Psoas muscle (tissue), 8 donors: ENCODE results near the gene TEP1. TPM values are rescaled to one million over a fixed set of nuclear protein-coding genes. Genes with fewer than 3 reads are reported as not detected.

Source experiments
- ATAC-seq, 4 donors: fragments of 200-7000 bp; cut with Tn5 transposase; one replicate each; pipeline ENCODE4 v1.9.1; 2020; ENCODE audit warnings: moderate library complexity in 3 of 4, mild to moderate bottlenecking in 2 of 4
- DNase-seq, 2 donors: peaks; one replicate each; pipeline ENCODE4 v3.0.0-alpha.2; 2020
- H3K27ac ChIP-seq: fragments of 200-600 bp; one replicate; pipeline ENCODE4 v1.8.0; 2022
- H3K27me3 ChIP-seq, 3 donors: fragments of 200-600 bp in 1 of 3; one replicate each; pipeline versions ENCODE4 v1.6.1 to v1.8.0; 2013 to 2022; ENCODE audit warnings: low read length in 2 of 3, mild to moderate bottlenecking in 2 of 3, moderate library complexity in 1 of 3; ENCODE audit not compliant: insufficient read depth in 3 of 3
- H3K36me3 ChIP-seq, 2 donors: fragments of 200-600 bp in 1 of 2; one replicate each; pipeline versions ENCODE4 v1.6.1 to v1.8.0; 2013 to 2022; ENCODE audit warnings: low read depth in 1 of 2, mild to moderate bottlenecking in 1 of 2, moderate library complexity in 1 of 2; ENCODE audit not compliant: insufficient read depth in 1 of 2
- H3K4me1 ChIP-seq: fragments of 200-600 bp; one replicate; pipeline ENCODE4 v1.8.0; 2022
- H3K4me3 ChIP-seq: fragments of 200-600 bp; one replicate; pipeline ENCODE4 v1.8.0; 2022; ENCODE audit warnings: mild to moderate bottlenecking
- H3K9me3 ChIP-seq: fragments of 200-600 bp; one replicate; pipeline ENCODE4 v1.8.0; 2022
- CTCF ChIP-seq: fragments of 200-600 bp; IDR thresholded peaks from one replicate; pipeline ENCODE4 v1.8.0; 2022; ENCODE audit warnings: antibody characterized with exemption
- WGBS, 3 donors: extraction: QIAGEN DNeasy Blood & Tissue Kit; methylation state at CpG; one replicate each; pipeline versions ENCODE4 v1.1.6 to v1.1.7; 2013; 5-methylcytosine and 5-hydroxymethylcytosine counted together
- intact Hi-C, 2 donors: fragments of 100-400 bp; cut with DNase I; formaldehyde crosslinking; loops; one replicate each; pipeline versions ENCODE4 v1.11.0 to v1.14.2; 2022
- polyA plus RNA-seq, 3 donors: library from polyadenylated mRNA; stranded (reverse); fragments of 200-250 nt; gene quantifications; one replicate each; pipeline ENCODE4 v1.2.3, GENCODE V29; 2013
- total RNA-seq, 4 donors: library from RNA; stranded (reverse); fragmentation: NEBNext Ultra II Directional in 2 of 4; extraction: Animal tissue kit (Norgen Biotek cat#: 25700) in 2 of 4; gene quantifications; one replicate each; pipeline versions ENCODE4 v1.2.1 to v1.2.4, GENCODE V29; 2021 to 2023
- donor health status: healthy with polysubstance abuse.
- donor health status: DM: no; HTN: no; CAD: no; lungs with moderate emphysema.
- donor health status: Bipolar disorder and iron deficiency.
- donor health status: healthy.
- donor health status: DM: yes; HTN: yes; CAD: no.
- donor health status: DM: no; HTN: no; CAD: no.
- donor health status: DM: no; HTN: no; CAD: no.
- donor health status: DM: yes; HTN: yes; CAD: no.

The TEP1 gene
- total and polyA plus RNA-seq, 7 donors: 4.2 to 44.8 (median 14.7) TPM

- TF ChIP-seq CTCF: no peak
- Histone ChIP-seq H3K4me1 (no peaks in the 10 kb centered on the region), H3K9me3 (no peaks in the 10 kb centered on the region), H3K27ac (no peak overlapping the region), H3K27me3 (no peaks in the 10 kb centered on the region), H3K36me3 (peaks cover 19 to 100% of the 10 kb centered on the region in 2 donors), H3K4me3 (no peak overlapping the region)
- DNase-seq (no peak), ATAC-seq (no peak)
- intact Hi-C loops: no loop called here
- 95 to 96% (median 96%) methylated on average over 10 of the region's 10 CpGs for WGBS, 3 donors
Observed at GRCh38 chr14:20383032-20383431, 30.3 kb downstream of the TEP1 start.

- WGBS, 3 donors: 93 to 96% (median 94%) methylated on average over 12 of the region's 12 CpGs
- intact Hi-C loops: no loop called here
Observed at GRCh38 chr14:20382526-20382925, 30.8 kb downstream of the TEP1 start.

DNA sequence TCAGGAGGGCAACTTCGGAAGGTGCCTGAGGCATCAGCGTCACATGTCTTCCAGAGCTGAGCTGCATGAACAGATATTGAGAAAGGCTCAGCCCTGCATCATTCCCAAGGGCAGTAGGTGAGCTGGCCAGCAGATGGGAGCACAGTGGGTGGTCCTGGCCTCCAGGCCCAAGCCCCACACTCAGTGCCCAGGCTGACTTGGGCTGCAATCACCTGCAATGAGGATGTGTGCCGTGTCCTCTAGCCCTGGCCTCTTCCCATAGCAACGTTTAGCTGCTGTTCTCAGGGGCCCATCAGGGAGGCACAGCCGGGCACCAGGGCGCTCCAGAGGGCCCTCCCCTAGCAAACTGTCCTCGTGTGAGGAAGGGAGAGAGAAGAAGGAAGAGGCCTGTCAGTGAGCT, 32.0 kb downstream of the TEP1 start:
- H3K27me3 ChIP-seq: no peaks in the 10 kb centered on the region
- peaks cover 17 to 100% of the 10 kb centered on the region in 2 donors for H3K36me3 ChIP-seq
- intact Hi-C loops: no loop called here
- no peak overlapping the region for H3K27ac ChIP-seq
- H3K4me3 ChIP-seq: no peak overlapping the region
- TF ChIP-seq CTCF: no peak
- no peaks in the 10 kb centered on the region for H3K4me1 ChIP-seq
- WGBS, 3 donors: 80 to 86% (median 82%) methylated on average over 7 of the region's 7 CpGs
- DNase-seq: no peak
- no peaks in the 10 kb centered on the region for H3K9me3 ChIP-seq
- ATAC-seq: no peak

More at GRCh38 chr14:20382526-20382925, 30.8 kb downstream of the TEP1 start:
- H3K4me3 ChIP-seq: no peak overlapping the region
- ATAC-seq (no peak), DNase-seq (no peak)
- H3K27me3 ChIP-seq: no peaks in the 10 kb centered on the region
- no peak overlapping the region for H3K27ac ChIP-seq
- no peaks in the 10 kb centered on the region for H3K9me3 ChIP-seq
- H3K36me3 ChIP-seq: peaks cover 16 to 100% of the 10 kb centered on the region in 2 donors
- H3K4me1 ChIP-seq: no peaks in the 10 kb centered on the region
- no peak for TF ChIP-seq CTCF

GRCh38 chr14:20380681-20381080, 32.6 kb downstream of the TEP1 start:
- H3K36me3 ChIP-seq: peaks cover 13 to 100% of the 10 kb centered on the region in 2 donors
- TF ChIP-seq CTCF: no peak
- WGBS, 3 donors: 84 to 88% (median 88%) methylated on average over 6 of the region's 6 CpGs
- H3K4me3 ChIP-seq: no peak overlapping the region
- no peaks in the 10 kb centered on the region for H3K4me1 ChIP-seq
- intact Hi-C loops: no loop called here
- ATAC-seq (no peak), DNase-seq (no peak)
- no peak overlapping the region for H3K27ac ChIP-seq
- no peaks in the 10 kb centered on the region for H3K27me3 ChIP-seq
- no peaks in the 10 kb centered on the region for H3K9me3 ChIP-seq

DNA sequence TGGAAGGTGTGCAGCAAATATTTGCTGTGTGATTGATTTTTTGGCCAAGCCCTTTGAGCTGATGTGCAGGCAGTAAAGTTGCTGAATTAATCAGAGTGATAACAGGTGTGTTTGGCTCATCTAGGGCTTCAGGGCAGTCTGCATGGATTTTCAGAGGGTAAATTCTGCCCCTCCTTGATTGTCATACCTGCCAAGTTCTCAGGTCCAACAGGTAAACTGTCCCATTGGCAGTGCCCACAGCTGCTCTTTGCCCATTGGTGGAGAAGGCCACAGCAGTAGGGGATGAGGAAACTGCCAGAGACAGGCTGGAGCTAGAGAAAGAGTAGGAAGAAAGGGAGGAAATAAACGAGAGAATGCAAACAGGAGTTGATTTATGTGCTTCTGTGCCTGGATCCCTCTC, 33.6 kb downstream of the TEP1 start:
- ATAC-seq (no peak), DNase-seq (no peak)
- Histone ChIP-seq H3K9me3 (no peaks in the 10 kb centered on the region), H3K4me1 (no peaks in the 10 kb centered on the region), H3K27me3 (no peaks in the 10 kb centered on the region), H3K4me3 (no peak overlapping the region), H3K36me3 (peaks cover 13 to 100% of the 10 kb centered on the region in 2 donors), H3K27ac (no peak overlapping the region)
- intact Hi-C loops: no loop called here
- no peak for TF ChIP-seq CTCF
- WGBS, 3 donors: 39 to 50% (median 42%) methylated on average over 1 of the region's 1 CpG
